Uterus (tissue), 4 donors: ENCODE results near the gene NBAS. TPM values are rescaled to one million over a fixed set of nuclear protein-coding genes. Genes with fewer than 3 reads are reported as not detected.

Experiments used
- DNase-seq, 2 donors: peaks; one replicate each; pipeline ENCODE4 v3.0.0-alpha.2; 2019 to 2020
- H3K27ac ChIP-seq, 2 donors: fragments of 200-600 bp; sonication (generic); 1 replicate in 1 of 2; 2 replicates in 1 of 2; pipeline ENCODE4 v1.5.1; 2016 to 2018
- H3K27me3 ChIP-seq, 2 donors: fragments of 200-600 bp; sonication (generic); one replicate each; pipeline ENCODE4 v1.5.1; 2018 to 2019; ENCODE audit warnings: control low read depth in 1 of 2
- H3K36me3 ChIP-seq, 2 donors: fragments of 200-600 bp; sonication (generic); one replicate each; pipeline ENCODE4 v1.5.1; 2019; ENCODE audit warnings: control low read depth in 1 of 2
- H3K4me1 ChIP-seq, 2 donors: fragments of 200-600 bp; sonication (generic); one replicate each; pipeline ENCODE4 v1.5.1; 2018 to 2019; ENCODE audit warnings: control low read depth in 1 of 2
- H3K4me3 ChIP-seq, 2 donors: fragments of 200-600 bp; sonication (generic); 1 replicate in 1 of 2; 2 replicates in 1 of 2; pipeline ENCODE4 v1.5.1; 2018 to 2019; ENCODE audit warnings: mild to moderate bottlenecking in 1 of 2
- H3K9me3 ChIP-seq, 2 donors: fragments of 200-600 bp; sonication (generic); one replicate each; pipeline ENCODE4 v1.5.1; 2019; ENCODE audit warnings: control low read depth in 1 of 2
- POLR2A ChIP-seq, 2 donors: fragments of 450-650 bp; IDR thresholded peaks; one replicate each; pipeline ENCODE4 v1.6.1; 2016; ENCODE audit warnings: antibody characterized with exemption in 2 of 2, mild to moderate bottlenecking in 1 of 2, moderate library complexity in 1 of 2
- intact Hi-C: fragments of 100-400 bp; cut with DNase I; formaldehyde crosslinking; loops from one replicate; pipeline ENCODE4 v1.15.1; 2023; ENCODE audit warnings: low total_unique reads
- total RNA-seq, 4 donors: library from RNA; depleted of rRNA in 3 of 4; stranded (reverse); fragments of >200 nt in 3 of 4; gene quantifications; one replicate each; pipeline versions ENCODE4 v1.1.0 to v1.2.4, GENCODE V29; 2014 to 2023
- TF ChIP-seq, protein P1 (sequence below), 4 experiments: fragments of 200-600 bp in 2 of 4; fragments of 450-650 bp in 2 of 4; sonication (generic) in 2 of 4; IDR thresholded peaks; one replicate each; pipeline ENCODE4 v1.5.1; 2016 to 2019; ENCODE audit warnings: antibody characterized with exemption in 4 of 4, mild to moderate bottlenecking in 2 of 4, moderate library complexity in 1 of 4
- donor health status: DM: yes; HTN: yes; CAD: no.

NBAS gene
- total RNA-seq, 4 donors from 2014 or later, result 36.2 to 93.5 (median 49.5) TPM

DNA sequence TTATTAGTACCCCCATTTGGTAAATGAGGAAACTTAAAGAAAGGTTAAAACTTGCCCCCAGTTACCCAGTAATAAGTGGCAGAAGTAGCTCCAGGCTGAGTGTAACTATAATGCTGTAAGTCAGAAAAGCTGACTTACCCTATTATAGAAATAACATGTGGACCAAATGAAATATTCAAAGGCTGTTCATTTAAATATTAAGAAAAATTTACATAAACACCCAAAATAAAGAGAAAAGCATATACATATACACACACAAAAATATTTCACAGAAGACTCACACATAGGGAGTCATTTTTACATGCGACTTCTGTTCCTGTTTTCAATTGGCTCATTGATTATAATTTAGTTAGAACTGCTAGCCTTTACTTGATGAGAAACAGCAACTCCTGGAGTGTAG is 189.1 kb downstream of the NBAS start:
- H3K9me3 ChIP-seq, result no peaks in the 10 kb centered on the region
- TF ChIP-seq POLR2A (IDR thresholded peaks at IDR 0.05), result no peak
- TF ChIP-seq, protein P1, sequence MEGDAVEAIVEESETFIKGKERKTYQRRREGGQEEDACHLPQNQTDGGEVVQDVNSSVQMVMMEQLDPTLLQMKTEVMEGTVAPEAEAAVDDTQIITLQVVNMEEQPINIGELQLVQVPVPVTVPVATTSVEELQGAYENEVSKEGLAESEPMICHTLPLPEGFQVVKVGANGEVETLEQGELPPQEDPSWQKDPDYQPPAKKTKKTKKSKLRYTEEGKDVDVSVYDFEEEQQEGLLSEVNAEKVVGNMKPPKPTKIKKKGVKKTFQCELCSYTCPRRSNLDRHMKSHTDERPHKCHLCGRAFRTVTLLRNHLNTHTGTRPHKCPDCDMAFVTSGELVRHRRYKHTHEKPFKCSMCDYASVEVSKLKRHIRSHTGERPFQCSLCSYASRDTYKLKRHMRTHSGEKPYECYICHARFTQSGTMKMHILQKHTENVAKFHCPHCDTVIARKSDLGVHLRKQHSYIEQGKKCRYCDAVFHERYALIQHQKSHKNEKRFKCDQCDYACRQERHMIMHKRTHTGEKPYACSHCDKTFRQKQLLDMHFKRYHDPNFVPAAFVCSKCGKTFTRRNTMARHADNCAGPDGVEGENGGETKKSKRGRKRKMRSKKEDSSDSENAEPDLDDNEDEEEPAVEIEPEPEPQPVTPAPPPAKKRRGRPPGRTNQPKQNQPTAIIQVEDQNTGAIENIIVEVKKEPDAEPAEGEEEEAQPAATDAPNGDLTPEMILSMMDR (IDR thresholded peaks at IDR 0.05), result no peak
- no peak overlapping the region for H3K27ac ChIP-seq

DNA sequence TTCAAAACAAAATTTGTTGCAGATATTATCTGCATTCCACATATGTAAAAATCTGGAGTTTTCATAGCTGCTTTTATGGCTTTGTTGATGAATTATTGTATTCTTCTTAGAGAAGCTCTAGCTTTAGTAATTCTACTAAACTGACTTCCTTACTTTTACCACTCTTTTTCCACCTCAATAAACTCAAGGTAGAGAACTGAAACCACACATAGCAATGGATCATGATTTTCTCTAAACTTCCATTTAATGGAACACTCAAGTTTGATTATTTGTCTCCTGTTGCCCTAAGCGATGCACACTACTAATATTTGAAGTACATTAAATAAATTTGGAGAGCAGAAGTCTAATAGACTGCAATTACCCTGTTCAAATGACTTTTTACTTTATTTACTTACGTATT is 192.0 kb downstream of the NBAS start:
- no peaks in the 10 kb centered on the region for H3K9me3 ChIP-seq
- H3K4me1 ChIP-seq, result no peaks in the 10 kb centered on the region
- TF ChIP-seq, protein P1 (IDR thresholded peaks at IDR 0.05), result no peak
- no peak for TF ChIP-seq POLR2A (IDR thresholded peaks at IDR 0.05)
- no peaks in the 10 kb centered on the region for H3K27me3 ChIP-seq
- H3K4me3 ChIP-seq, result no peak overlapping the region
- H3K36me3 ChIP-seq, result no peaks in the 10 kb centered on the region
- intact Hi-C loops, result no loop called here
- no peak overlapping the region for H3K27ac ChIP-seq
- no peak for DNase-seq

More for the DNA sequence above, 189.1 kb downstream of the NBAS start:
- no peak for DNase-seq
- intact Hi-C loops, result no loop called here
- Histone ChIP-seq H3K4me3 (no peak overlapping the region), H3K27me3 (no peaks in the 10 kb centered on the region), H3K4me1 (no peaks in the 10 kb centered on the region), H3K36me3 (no peaks in the 10 kb centered on the region)

DNA sequence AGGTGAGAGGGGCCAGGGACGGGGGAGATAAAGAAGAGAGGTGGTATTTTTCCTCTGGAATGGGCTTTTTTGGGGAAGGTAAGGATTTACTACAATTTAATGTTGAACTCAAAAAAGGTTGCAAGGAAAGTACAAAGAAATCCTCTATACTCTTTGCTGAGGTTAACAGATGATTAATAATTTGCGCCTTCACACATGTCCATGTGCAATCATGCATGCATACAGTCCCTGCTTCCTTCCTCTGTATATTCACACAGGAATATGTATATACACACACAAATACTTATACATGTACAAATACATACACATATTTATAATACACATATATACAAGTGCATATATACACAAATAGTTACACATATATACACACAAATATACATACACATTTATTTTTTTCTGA is 193.4 kb downstream of the NBAS start:
- intact Hi-C loops, result no loop called here
- no peak overlapping the region for H3K4me3 ChIP-seq
- no peaks in the 10 kb centered on the region for H3K27me3 ChIP-seq
- H3K9me3 ChIP-seq, result no peaks in the 10 kb centered on the region
- DNase-seq, result no peak
- H3K27ac ChIP-seq, result no peak overlapping the region
- H3K4me1 ChIP-seq, result no peaks in the 10 kb centered on the region
- TF ChIP-seq, protein P1 (IDR thresholded peaks at IDR 0.05), result no peak
- TF ChIP-seq POLR2A (IDR thresholded peaks at IDR 0.05), result no peak
- no peaks in the 10 kb centered on the region for H3K36me3 ChIP-seq

DNA sequence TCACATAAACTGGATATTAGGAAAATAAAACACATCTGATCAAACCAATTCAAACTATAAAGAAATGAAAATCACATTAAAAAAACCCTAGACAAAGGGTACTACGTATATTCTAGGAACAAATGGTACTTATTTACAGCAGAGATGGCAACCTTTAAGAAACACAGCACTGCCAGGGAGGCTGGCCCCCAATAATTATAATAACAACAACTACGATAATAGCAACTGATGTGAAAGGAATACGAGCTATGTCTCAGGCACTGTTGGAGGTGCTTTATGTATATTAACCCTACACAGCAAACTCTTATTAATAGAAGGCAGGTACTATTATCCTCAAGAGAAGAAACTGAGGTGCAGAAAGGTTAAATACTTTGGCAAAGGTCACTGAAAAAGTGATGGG is 193.9 kb downstream of the NBAS start:
- H3K4me1 ChIP-seq, result no peaks in the 10 kb centered on the region
- TF ChIP-seq, protein P1 (IDR thresholded peaks at IDR 0.05), result no peak
- TF ChIP-seq POLR2A (IDR thresholded peaks at IDR 0.05), result no peak
- H3K9me3 ChIP-seq, result no peaks in the 10 kb centered on the region
- DNase-seq, result no peak
- H3K27ac ChIP-seq, result no peak overlapping the region
- H3K27me3 ChIP-seq, result no peaks in the 10 kb centered on the region
- no peaks in the 10 kb centered on the region for H3K36me3 ChIP-seq
- intact Hi-C loops, result no loop called here
- no peak overlapping the region for H3K4me3 ChIP-seq

DNA sequence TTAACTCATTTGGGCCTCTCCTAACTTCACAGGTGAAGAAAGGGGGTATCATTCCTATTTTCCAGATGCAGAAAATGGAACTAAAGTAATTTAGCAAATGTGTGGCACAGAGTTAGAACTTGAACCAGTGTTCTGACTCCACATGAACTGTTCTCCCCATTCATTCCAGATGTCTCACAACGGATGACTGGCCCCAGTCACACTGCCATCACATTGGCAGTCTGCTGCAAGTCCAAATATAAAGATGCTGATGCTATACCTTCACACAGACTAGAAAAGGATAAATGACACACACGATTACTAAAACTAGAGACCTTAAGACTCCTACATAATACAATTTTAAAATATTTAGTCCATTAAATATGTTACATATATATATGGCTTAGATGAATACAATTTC is 195.7 kb downstream of the NBAS start:
- H3K9me3 ChIP-seq, result no peaks in the 10 kb centered on the region
- TF ChIP-seq, protein P1 (IDR thresholded peaks at IDR 0.05), result no peak
- no peak for DNase-seq
- H3K27ac ChIP-seq, result no peak overlapping the region
- no peaks in the 10 kb centered on the region for H3K27me3 ChIP-seq
- H3K4me3 ChIP-seq, result no peak overlapping the region
- intact Hi-C loops, result no loop called here
- H3K4me1 ChIP-seq, result no peaks in the 10 kb centered on the region
- no peaks in the 10 kb centered on the region for H3K36me3 ChIP-seq
